ENCODE results near the gene DPF1.
A peak's percentile ranks its signal among the peaks of the same experiment; 100 is the strongest.
"Not testable (repeated sequence)": the region's sequence is repeated elsewhere in the genome, so short reads cannot be mapped to it uniquely, and the experiment has no call there.

DPF1 gene

DNA sequence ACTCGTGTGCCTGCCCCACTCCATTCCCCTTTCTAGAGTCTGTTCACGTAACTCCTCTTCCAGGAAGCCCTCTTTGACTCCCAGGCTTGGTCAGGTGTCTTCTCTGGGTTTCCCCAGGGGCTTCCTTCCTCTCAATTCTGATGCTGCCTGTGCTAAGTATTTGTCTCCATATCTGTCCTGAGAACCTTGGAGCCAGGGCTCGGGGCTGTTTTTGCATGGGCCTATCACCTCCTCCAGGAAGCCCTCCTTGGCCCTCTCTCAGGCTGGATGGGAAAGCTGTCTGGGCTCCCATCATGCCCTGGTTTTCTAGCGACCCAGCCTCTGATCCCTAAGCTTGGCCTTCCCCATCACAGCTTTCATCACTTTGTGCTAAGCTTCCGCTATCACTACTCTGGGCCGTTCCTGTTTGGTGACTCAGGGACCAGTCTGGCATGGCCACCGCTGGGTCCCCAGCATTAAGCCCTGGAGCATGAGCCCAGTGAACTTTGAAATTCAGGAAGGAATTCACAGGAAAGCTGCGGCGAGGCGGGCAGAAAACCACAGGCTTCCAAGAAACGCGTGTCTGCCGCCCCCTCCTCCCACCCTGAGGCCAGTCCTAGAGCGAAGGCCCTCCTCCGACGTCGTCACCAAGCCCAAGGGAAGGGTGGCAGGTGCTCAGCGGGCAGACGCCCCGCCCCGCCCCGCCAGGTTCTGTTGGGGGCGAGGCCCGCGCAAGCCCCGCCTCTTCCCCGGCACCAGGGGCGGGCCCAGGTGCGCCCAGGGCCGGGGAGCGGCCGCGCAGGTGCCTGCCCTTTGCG is 39.9 kb upstream of the DPF1 start:
- Histone ChIP-seq H3K27me3 (ENCODE audit: control insufficient read depth, insufficient read depth, low read length) (no peaks in the 10 kb centered on the region), H3K4me1 (ENCODE audit: control insufficient read depth, insufficient read depth, low read length) (peaks cover 19% of the 10 kb centered on the region), H3K9ac (ENCODE audit: low read depth, low read length) (no peak overlapping the region)

DNA sequence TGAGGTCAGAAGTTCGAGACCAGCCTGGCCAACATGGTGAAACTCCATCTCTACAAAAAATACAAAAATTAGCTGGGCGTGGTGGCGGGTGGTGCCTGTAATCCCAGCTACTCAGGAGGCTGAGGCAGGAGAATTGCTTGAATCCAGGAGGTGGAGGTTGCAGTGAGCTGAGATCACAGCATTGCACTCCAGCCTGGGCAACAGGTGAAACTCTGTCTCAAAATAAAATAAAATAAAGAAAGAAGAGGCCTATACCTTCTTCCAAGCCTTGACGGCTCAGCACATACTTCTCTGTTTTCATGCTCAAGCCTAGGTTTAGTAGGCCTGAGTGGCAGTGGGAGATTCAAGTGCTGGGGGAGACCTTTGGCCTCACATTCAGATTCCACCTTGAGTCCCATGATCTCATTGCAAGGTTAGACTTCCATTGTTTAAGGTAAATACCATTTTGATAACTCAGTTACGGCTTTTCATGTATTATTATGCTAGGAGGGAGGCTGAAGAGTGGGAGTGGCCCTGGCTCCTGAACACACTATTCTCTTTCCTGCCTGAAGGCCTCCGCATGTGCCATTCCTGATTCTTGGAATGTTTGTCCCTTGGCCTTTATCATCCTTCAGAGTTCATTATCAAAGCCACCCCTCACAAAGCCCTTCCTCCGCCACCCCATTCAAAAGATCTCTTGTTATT is 38.7 kb upstream of the DPF1 start:
- Histone ChIP-seq H3K36me3 (ENCODE audit: insufficient read depth, low read length) (no peaks in the 10 kb centered on the region), H3K9me3 (replicated peaks; ENCODE audit: low read length) (no peaks in the 10 kb centered on the region), H3K4me3 (ENCODE audit: low read length) (no peak overlapping the region), H3K27me3 (ENCODE audit: control insufficient read depth, insufficient read depth, low read length) (no peaks in the 10 kb centered on the region), H3K4me1 (ENCODE audit: control insufficient read depth, insufficient read depth, low read length) (peaks cover 19% of the 10 kb centered on the region), H3K4me2 (ENCODE audit: low read length) (no peak overlapping the region), H3K9ac (ENCODE audit: low read depth, low read length) (no peak overlapping the region)

More for the DNA sequence above, 39.9 kb upstream of the DPF1 start:
- Histone ChIP-seq H3K4me2 (ENCODE audit: low read length) (peak overlapping the region; percentile 83), H3K9me3 (replicated peaks; ENCODE audit: low read length) (no peaks in the 10 kb centered on the region), H3K36me3 (ENCODE audit: insufficient read depth, low read length) (no peaks in the 10 kb centered on the region), H3K4me3 (ENCODE audit: low read length) (peak overlapping the region; percentile 65)

- peaks cover 13% of the 10 kb centered on the region for H3K4me1 ChIP-seq (ENCODE audit: control insufficient read depth, insufficient read depth, low read length)
- H3K36me3 ChIP-seq (ENCODE audit: insufficient read depth, low read length); H3K4me3 ChIP-seq (ENCODE audit: low read length): not testable (repeated sequence)
Measured at GRCh38 chr19:38261942-38262341, 37.9 kb upstream of the DPF1 start.

DNA sequence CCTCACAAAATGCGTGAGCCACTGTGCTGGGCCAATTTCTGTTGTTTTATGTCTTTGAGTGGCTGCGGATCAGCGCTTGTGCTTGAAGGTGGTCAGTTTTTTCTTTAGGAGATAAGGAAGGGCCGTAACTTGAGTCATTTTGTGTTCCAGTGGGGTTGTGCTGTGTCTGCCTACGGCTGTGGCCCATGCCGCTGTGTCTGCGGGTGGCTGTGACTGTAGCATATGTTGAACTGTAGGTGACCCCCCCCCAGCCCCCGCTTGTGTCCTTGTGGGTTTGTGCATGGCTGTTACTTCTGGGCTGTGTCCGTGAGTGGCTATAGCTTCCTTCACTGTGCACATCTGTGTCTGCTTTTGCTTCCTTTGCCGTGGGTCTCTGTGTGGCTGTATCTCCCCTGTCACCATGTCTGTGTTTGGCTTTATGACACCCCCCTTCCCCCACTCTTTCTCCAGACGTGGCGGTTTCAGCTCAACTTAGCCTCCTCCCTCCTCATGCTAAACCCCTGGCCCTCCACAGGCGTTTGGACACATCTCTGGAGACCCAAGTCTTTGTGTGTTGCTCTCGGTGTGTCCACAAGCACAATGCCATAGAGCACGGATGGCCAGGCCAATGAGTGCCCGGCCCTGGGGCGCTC is 31.5 kb upstream of the DPF1 start:
- Histone ChIP-seq H3K4me2 (ENCODE audit: low read length) (peak overlapping the region; percentile 73), H3K4me1 (ENCODE audit: control insufficient read depth, insufficient read depth, low read length) (peaks cover 26% of the 10 kb centered on the region), H3K36me3 (ENCODE audit: insufficient read depth, low read length) (no peaks in the 10 kb centered on the region), H3K4me3 (ENCODE audit: low read length) (peak overlapping the region; percentile 63), H3K27me3 (ENCODE audit: control insufficient read depth, insufficient read depth, low read length) (no peaks in the 10 kb centered on the region), H3K9ac (ENCODE audit: low read depth, low read length) (no peak overlapping the region), H3K9me3 (replicated peaks; ENCODE audit: low read length) (no peaks in the 10 kb centered on the region)

More at GRCh38 chr19:38261942-38262341, 37.9 kb upstream of the DPF1 start:
- not testable (repeated sequence) for H3K27me3 ChIP-seq (ENCODE audit: control insufficient read depth, insufficient read depth, low read length); H3K4me2 ChIP-seq (ENCODE audit: low read length); H3K9ac ChIP-seq (ENCODE audit: low read depth, low read length); H3K9me3 ChIP-seq (replicated peaks; ENCODE audit: low read length)

GRCh38 chr19:38253788-38254187 is 29.8 kb upstream of the DPF1 start:
- H3K9me3 ChIP-seq (replicated peaks; ENCODE audit: low read length), result no peaks in the 10 kb centered on the region
- H3K36me3 ChIP-seq (ENCODE audit: insufficient read depth, low read length), result no peaks in the 10 kb centered on the region
- H3K27me3 ChIP-seq (ENCODE audit: control insufficient read depth, insufficient read depth, low read length), result no peaks in the 10 kb centered on the region
- H3K4me1 ChIP-seq (ENCODE audit: control insufficient read depth, insufficient read depth, low read length), result peaks cover 26% of the 10 kb centered on the region
- H3K4me2 ChIP-seq (ENCODE audit: low read length), result no peak overlapping the region
- H3K9ac ChIP-seq (ENCODE audit: low read depth, low read length), result no peak overlapping the region
- H3K4me3 ChIP-seq (ENCODE audit: low read length), result no peak overlapping the region

DNA sequence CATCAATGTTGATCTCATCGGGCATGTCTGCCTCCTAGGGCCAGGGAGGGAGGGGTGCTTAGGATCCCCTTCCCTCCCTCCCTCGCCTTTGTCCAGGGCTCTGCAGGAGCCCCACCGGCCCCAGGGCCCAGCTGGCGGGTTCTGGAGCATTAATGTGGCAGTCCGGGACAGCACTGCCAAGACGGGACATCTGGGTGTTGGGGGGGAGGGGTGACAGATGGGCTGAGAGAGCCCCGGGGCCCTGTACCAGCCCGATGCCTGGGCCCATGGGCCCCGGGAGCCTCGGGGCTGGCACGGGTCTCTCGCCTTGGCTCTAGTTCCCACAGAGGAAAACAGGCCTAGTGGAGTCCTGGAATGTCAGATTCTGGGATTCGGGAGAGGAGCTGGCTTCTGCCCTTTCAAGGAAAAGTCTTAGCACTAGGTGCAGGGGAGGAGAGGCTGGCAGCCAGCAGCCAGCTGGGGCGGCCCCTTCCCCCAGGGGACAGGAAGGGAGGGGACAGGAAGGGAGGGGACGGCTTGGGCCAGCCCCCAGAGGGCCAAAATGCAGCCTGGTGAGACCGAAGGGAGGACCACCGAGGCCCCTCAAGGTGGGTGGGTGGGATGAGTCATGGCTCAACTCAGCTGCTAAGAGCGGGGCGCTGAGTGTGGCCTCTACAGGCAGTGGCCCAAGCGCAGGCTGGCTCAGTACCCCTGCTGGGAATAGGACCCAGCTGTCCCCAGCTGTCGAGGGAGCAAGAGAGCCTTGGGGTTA is 29.1 kb upstream of the DPF1 start:
- no peaks in the 10 kb centered on the region for H3K27me3 ChIP-seq (ENCODE audit: control insufficient read depth, insufficient read depth, low read length)
- no peaks in the 10 kb centered on the region for H3K36me3 ChIP-seq (ENCODE audit: insufficient read depth, low read length)
- no peak overlapping the region for H3K4me2 ChIP-seq (ENCODE audit: low read length)
- H3K4me3 ChIP-seq (ENCODE audit: low read length), result no peak overlapping the region
- H3K9me3 ChIP-seq (replicated peaks; ENCODE audit: low read length), result no peaks in the 10 kb centered on the region
- no peak overlapping the region for H3K9ac ChIP-seq (ENCODE audit: low read depth, low read length)
- H3K4me1 ChIP-seq (ENCODE audit: control insufficient read depth, insufficient read depth, low read length), result peaks cover 26% of the 10 kb centered on the region

DNA sequence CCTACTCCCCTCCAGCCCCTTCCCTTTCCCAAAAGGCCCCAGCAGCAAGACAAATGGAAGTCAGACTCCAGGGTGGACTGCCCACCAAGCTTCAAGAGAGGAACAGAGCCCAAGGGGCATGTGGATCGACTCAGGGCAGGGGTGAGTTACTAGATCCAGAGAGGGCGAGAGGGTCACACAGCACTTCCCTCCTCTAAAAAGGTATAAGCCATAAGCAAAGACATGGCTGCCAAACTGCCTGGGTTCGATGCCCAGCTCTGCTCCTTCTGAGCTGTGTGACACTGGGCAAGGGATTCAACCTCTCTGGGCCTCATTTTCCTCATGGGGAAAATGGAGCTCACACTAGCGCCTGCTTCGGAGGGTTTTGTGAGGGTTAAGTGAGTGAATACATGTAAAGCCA is 28.4 kb upstream of the DPF1 start:
- Histone ChIP-seq H3K27me3 (ENCODE audit: control insufficient read depth, insufficient read depth, low read length) (no peaks in the 10 kb centered on the region), H3K4me3 (ENCODE audit: low read length) (no peak overlapping the region), H3K9me3 (replicated peaks; ENCODE audit: low read length) (no peaks in the 10 kb centered on the region), H3K4me1 (ENCODE audit: control insufficient read depth, insufficient read depth, low read length) (peaks cover 26% of the 10 kb centered on the region), H3K36me3 (ENCODE audit: insufficient read depth, low read length) (no peaks in the 10 kb centered on the region), H3K4me2 (ENCODE audit: low read length) (no peak overlapping the region), H3K9ac (ENCODE audit: low read depth, low read length) (no peak overlapping the region)

DNA sequence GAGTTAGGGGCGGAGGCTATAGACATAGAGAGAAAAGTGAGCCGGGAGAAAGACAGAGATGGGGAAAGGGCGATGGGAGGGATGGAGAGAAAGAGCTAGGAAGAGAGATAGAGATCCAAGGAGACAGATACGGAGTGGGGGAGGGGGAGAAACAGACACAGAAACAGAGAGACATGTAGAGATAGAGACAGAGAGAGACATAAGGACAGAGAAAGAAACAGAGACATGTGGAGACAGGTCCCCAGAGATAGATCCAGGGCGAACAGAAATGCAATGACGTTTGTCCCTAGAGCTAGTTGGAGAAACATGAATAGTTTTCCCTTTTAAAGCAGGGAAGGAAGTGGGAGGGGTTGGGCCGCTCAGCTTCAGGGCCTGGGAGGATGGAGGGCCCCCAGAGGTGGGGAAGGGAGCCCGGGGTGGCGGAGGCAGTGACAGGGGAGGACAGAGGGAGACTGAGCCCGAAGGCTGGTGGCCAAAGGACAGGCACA is 27.6 kb upstream of the DPF1 start:
- peak overlapping the region; percentile 15 for H3K4me2 ChIP-seq (ENCODE audit: low read length)
- no peak overlapping the region for H3K4me3 ChIP-seq (ENCODE audit: low read length)

GRCh38 chr19:38250821-38251563 is 27.0 kb upstream of the DPF1 start:
- Histone ChIP-seq H3K4me3 (ENCODE audit: low read length) (no peak overlapping the region), H3K9me3 (replicated peaks; ENCODE audit: low read length) (no peaks in the 10 kb centered on the region), H3K4me2 (ENCODE audit: low read length) (peak overlapping the region; percentile 15)

More for the DNA sequence above, 27.6 kb upstream of the DPF1 start:
- Histone ChIP-seq H3K9ac (ENCODE audit: low read depth, low read length) (peak overlapping the region; percentile 41), H3K9me3 (replicated peaks; ENCODE audit: low read length) (no peaks in the 10 kb centered on the region), H3K4me1 (ENCODE audit: control insufficient read depth, insufficient read depth, low read length) (peaks cover 28% of the 10 kb centered on the region), H3K36me3 (ENCODE audit: insufficient read depth, low read length) (no peaks in the 10 kb centered on the region), H3K27me3 (ENCODE audit: control insufficient read depth, insufficient read depth, low read length) (no peaks in the 10 kb centered on the region)

DNA sequence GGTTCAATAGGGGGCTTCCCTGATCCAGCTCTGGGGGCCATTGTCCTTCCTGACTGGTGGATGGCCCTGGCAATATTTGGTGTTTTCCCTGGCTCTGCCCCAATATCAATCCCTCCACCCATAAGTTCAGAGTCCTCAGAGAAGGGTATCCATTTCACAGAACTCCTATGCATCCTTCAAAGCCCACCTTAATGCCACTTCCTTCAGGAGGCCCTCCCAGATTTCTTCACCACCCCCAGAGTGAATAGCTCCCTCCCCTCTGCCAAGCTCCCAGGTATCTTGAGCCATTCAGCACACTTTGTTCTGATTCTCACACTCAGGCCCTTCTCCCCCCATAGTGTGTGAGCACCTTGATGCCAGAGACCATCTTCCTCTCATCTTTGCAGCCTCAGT is 26.4 kb upstream of the DPF1 start:
- Histone ChIP-seq H3K27me3 (ENCODE audit: control insufficient read depth, insufficient read depth, low read length) (no peaks in the 10 kb centered on the region), H3K36me3 (ENCODE audit: insufficient read depth, low read length) (no peaks in the 10 kb centered on the region), H3K4me3 (ENCODE audit: low read length) (no peak overlapping the region), H3K4me2 (ENCODE audit: low read length) (no peak overlapping the region), H3K9ac (ENCODE audit: low read depth, low read length) (no peak overlapping the region), H3K4me1 (ENCODE audit: control insufficient read depth, insufficient read depth, low read length) (peaks cover 39% of the 10 kb centered on the region), H3K9me3 (replicated peaks; ENCODE audit: low read length) (no peaks in the 10 kb centered on the region)

More at GRCh38 chr19:38250821-38251563, 27.0 kb upstream of the DPF1 start:
- Histone ChIP-seq H3K4me1 (ENCODE audit: control insufficient read depth, insufficient read depth, low read length) (peaks cover 34% of the 10 kb centered on the region), H3K27me3 (ENCODE audit: control insufficient read depth, insufficient read depth, low read length) (no peaks in the 10 kb centered on the region), H3K36me3 (ENCODE audit: insufficient read depth, low read length) (no peaks in the 10 kb centered on the region), H3K9ac (ENCODE audit: low read depth, low read length) (peak overlapping the region; percentile 41)
